Colonic mucosa (tissue), 4 donors: ENCODE data around the gene PRG2. TPM values are rescaled to one million over a fixed set of nuclear protein-coding genes. Genes with fewer than 3 reads are reported as not detected.

Experiments used
- DNase-seq: peaks from one replicate; pipeline ENCODE4 v3.0.0-alpha.2; 2020
- H3K27ac ChIP-seq: fragments of 200-600 bp; one replicate; pipeline ENCODE4 v1.8.0; 2021
- H3K27me3 ChIP-seq: fragments of 200-600 bp; one replicate; pipeline ENCODE4 v1.8.0; 2021
- H3K36me3 ChIP-seq: fragments of 200-600 bp; one replicate; pipeline ENCODE4 v1.8.0; 2021
- H3K4me1 ChIP-seq: fragments of 200-600 bp; one replicate; pipeline ENCODE4 v1.8.0; 2021; ENCODE audit warnings: mild to moderate bottlenecking
- H3K4me3 ChIP-seq: fragments of 200-600 bp; one replicate; pipeline ENCODE4 v1.8.0; 2021
- H3K9ac ChIP-seq, 2 donors: one replicate each; pipeline ENCODE4 v1.7.0; 2013; ENCODE audit warnings: control low read depth in 2 of 2, low read depth in 2 of 2, low read length in 2 of 2
- H3K9me3 ChIP-seq: fragments of 200-600 bp; one replicate; pipeline ENCODE4 v1.8.0; 2021
- CTCF ChIP-seq: fragments of 200-600 bp; IDR thresholded peaks from one replicate; pipeline ENCODE4 v1.8.0; 2022; ENCODE audit warnings: antibody characterized with exemption, mild to moderate bottlenecking
- intact Hi-C: fragments of 100-400 bp; cut with DNase I; formaldehyde crosslinking; loops from one replicate; pipeline ENCODE4 v1.14.1; 2022
- total RNA-seq, 2 donors: library from RNA; stranded (reverse); fragmentation: NEBNext Ultra II Directional in 1 of 2; extraction: Animal tissue kit (Norgen Biotek cat#: 25700) in 1 of 2; gene quantifications; one replicate each; pipeline ENCODE4 v1.2.1, GENCODE V29; 2021
- donor health status: healthy.
- donor health status: DM: no; HTN: no; CAD: no.
- donor health status: DM: no; HTN: no; CAD: no.

Gene PRG2
- total RNA-seq, 2 donors from 2014 or later: not detected

GRCh38 chr11:57344826-57345225 lies 45.6 kb downstream of the PRG2 start:
- no peaks in the 10 kb centered on the region for H3K36me3 ChIP-seq
- intact Hi-C loops: loop anchor here (5.0 kb wide), 1 partner anchor 297 kb away; no protein-coding TSS in a partner anchor
- no peak overlapping the region for H3K9ac ChIP-seq
- no peak for DNase-seq
- no peaks in the 10 kb centered on the region for H3K27me3 ChIP-seq
- no peak for TF ChIP-seq CTCF
- H3K27ac ChIP-seq: no peak overlapping the region
- no peaks in the 10 kb centered on the region for H3K9me3 ChIP-seq
- no peak overlapping the region for H3K4me3 ChIP-seq
- H3K4me1 ChIP-seq: no peaks in the 10 kb centered on the region

- no peak for DNase-seq
- H3K9ac ChIP-seq: no peak overlapping the region
- intact Hi-C loops: no loop called here
- H3K4me3 ChIP-seq: no peak overlapping the region
- no peaks in the 10 kb centered on the region for H3K36me3 ChIP-seq
- H3K27me3 ChIP-seq: no peaks in the 10 kb centered on the region
- no peaks in the 10 kb centered on the region for H3K9me3 ChIP-seq
- no peak for TF ChIP-seq CTCF
- H3K4me1 ChIP-seq: no peaks in the 10 kb centered on the region
- H3K27ac ChIP-seq: no peak overlapping the region
Measured at GRCh38 chr11:57343825-57344224, 46.6 kb downstream of the PRG2 start.

- TF ChIP-seq CTCF: no peak
- Histone ChIP-seq H3K4me3 (no peak overlapping the region), H3K27me3 (no peaks in the 10 kb centered on the region), H3K27ac (no peak overlapping the region), H3K36me3 (no peaks in the 10 kb centered on the region), H3K9ac (no peak overlapping the region), H3K9me3 (no peaks in the 10 kb centered on the region), H3K4me1 (no peaks in the 10 kb centered on the region)
- DNase-seq: no peak
- intact Hi-C loops: no loop called here
Measured at GRCh38 chr11:57342702-57343101, 47.7 kb downstream of the PRG2 start.

- Histone ChIP-seq H3K27ac (no peak overlapping the region), H3K4me1 (no peaks in the 10 kb centered on the region), H3K9me3 (no peaks in the 10 kb centered on the region), H3K9ac (no peak overlapping the region), H3K27me3 (no peaks in the 10 kb centered on the region), H3K4me3 (no peak overlapping the region), H3K36me3 (no peaks in the 10 kb centered on the region)
- TF ChIP-seq CTCF: no peak
- no peak for DNase-seq
- intact Hi-C loops: no loop called here
Measured at GRCh38 chr11:57341250-57341808, 49.1 kb downstream of the PRG2 start.

- intact Hi-C loops: no loop called here
- Histone ChIP-seq H3K4me3 (no peak overlapping the region), H3K27ac (no peak overlapping the region), H3K9me3 (no peaks in the 10 kb centered on the region), H3K4me1 (no peaks in the 10 kb centered on the region), H3K9ac (no peak overlapping the region), H3K27me3 (no peaks in the 10 kb centered on the region), H3K36me3 (no peaks in the 10 kb centered on the region)
- TF ChIP-seq CTCF: no peak
- no peak for DNase-seq
Measured at GRCh38 chr11:57340039-57340615, 50.3 kb downstream of the PRG2 start.
